Hematopoietic multipotent progenitor cell treated with erythropoietin and hydrocortisone succinate and interleukin-3 and kit ligand, for 15 days (in vitro differentiated cells): ENCODE data around the gene DOP1A.

Experiments
- DNase-seq: peaks from one replicate; pipeline ENCODE4 v3.0.0-alpha.2; 2015; ENCODE audit warnings: low spot score

DOP1A gene

GRCh38 chr6:83071707-83072106 lies 4.2 kb downstream of the DOP1A start:
- DNase-seq, result no peak

GRCh38 chr6:83072726-83073125 lies 5.3 kb downstream of the DOP1A start:
- DNase-seq, result no peak

- DNase-seq, result no peak
Measured at GRCh38 chr6:83073615-83074014, 6.1 kb downstream of the DOP1A start.

- no peak for DNase-seq
Measured at GRCh38 chr6:83083476-83083875, 16.0 kb downstream of the DOP1A start.

DNA sequence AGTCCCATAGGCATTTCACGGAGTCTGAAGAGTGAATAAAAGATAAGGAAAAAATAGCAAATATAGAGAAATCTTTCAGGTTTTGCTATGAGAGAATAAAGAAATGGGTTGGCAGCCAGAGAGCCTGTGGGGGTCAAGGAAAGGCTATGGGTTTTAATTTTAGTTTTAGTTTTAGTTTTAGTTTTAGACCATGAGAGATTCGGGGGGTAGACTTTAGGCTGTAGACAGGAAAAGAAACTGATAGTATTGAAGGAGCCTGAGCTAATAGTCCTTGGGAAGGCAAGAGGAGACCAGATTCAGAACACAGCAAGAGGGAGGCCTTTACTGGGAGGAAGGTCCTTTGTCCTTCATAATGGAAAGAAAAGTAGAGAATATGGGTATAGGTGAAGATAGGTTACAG lies 19.3 kb downstream of the DOP1A start:
- no peak for DNase-seq

GRCh38 chr6:83092756-83093399 lies 25.4 kb downstream of the DOP1A start:
- DNase-seq, result no peak

DNA sequence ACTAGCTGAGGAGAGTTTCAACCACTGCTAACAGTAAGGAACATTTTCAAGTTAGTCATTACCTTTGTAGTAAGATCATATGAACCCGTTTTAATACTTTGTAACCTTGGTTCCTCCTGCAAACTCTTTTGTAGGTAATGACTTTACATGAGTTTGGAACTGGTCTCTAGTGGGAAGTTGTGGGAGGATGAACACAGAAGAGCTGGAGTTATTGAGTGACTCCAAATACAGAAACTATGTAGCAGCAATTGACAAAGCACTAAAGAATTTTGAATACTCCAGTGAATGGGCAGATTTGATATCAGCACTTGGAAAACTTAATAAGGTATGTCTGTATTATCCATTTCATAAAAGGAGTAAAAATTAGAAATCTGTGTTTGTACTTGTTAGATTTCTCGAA lies 29.3 kb downstream of the DOP1A start:
- no peak for DNase-seq

DNA sequence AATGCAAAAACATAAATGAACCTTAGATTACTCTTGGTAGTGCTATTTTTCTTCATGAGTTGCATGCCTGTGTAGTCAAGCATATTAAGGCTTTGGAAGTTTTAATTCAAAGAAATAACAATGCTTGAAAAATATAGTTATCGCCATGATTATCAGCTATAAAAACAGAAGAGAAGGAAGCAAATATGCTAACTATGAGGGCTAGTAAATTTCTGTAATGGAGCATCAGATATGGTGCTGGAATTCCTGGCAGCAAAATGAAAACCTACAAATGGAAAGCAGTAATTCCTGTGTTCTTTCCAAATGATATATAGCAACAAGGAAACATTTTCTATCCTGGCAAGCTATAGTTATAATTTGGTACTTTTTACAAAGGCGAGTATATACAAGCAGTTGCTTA lies 29.7 kb downstream of the DOP1A start:
- DNase-seq, result no peak

DNA sequence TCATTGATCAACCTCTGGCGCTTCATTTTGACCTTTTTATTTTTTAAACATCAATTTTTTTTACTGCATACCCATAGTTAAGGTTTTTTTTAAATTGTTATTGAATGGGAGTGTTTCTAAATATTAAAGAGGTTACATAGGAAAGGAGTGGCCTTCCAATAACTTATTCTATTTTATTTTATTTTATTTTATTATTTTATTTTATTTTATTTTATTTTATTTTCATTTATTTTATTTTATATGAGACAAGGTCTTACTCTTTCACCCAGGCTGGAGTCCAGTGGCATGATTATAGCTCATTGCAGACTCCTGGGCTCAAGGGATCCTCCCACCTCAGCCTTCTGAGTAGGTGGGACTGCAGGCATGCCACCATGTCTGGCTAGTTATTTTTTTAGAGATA lies 30.2 kb downstream of the DOP1A start:
- DNase-seq, result no peak

DNA sequence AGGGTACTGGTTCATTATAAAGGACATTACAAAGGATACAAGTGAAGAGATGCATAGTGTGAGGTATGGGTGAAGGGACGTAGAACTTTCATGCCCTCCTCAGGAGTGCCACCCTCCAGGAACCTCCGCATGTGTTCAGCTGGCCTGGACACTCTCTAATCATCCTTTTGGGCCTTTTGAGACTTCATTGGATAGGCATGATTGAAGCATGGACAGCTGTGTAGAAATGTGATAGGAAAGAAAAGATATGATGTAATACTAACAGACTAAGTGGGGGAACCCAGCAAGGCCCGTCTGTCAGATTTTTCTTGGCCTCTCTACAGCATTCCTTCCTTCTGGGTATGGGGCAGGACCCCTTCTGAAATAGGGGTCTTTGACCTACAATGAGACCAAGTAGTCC lies 31.1 kb downstream of the DOP1A start:
- DNase-seq, result no peak

DNA sequence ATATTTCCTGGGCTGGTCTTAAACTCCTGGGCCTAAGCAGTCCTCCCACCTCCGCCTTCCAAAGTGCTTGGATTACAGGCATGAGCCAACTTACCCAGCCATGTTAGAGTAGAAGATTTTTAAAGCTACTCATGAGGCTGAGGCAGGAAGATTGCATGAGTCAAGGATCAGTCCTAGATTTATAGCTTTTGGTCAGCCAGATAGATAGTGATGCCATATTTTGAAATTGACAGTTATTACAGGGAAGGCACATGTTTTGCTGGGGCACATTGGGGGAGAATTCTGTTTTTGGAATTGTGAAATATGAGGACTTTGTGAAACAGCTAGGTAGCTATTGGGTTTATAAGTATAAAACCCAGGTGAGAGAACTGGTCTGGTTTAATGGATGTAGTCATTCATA lies 40.9 kb downstream of the DOP1A start:
- DNase-seq, result no peak

DNA sequence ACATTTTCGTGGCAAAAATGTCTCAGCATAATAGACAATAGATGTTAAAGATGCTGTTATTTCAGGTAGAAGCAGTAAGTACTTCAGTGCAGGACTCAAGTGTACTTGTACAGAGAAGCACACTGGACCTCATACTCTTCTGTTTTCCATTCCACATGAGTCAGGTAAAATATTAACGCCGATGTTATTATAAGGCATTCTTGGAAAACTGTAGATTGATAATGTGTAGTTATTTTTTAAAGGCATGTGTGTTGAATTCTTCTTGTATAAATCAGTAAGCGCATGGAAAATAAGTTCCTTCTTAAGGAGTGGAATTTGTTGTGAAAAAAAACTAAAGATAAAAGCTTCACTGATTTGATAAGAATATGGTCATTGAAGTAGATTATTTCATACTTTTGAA lies 45.8 kb downstream of the DOP1A start:
- DNase-seq, result no peak

- DNase-seq, result no peak
Measured at GRCh38 chr6:83114164-83114563, 46.7 kb downstream of the DOP1A start.

DNA sequence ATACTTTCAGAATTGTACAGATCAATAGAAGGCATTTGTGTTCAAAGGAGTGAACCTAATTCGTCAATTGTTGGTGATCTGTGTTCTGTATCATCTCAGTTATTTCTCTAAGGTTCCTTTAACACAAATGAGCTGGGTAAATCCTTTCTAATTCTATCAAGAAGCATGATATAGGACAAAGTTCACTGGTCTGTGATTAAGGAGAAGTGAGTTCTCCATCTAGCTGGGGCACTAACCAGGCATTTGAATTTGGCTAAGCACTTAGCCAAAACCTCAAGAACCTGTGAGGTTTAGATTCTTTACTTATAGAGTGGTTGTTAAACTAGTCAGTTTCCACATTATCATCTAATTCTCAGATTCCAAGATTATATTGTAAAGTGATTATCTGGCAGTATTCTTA lies 50.3 kb downstream of the DOP1A start:
- DNase-seq, result no peak

DNA sequence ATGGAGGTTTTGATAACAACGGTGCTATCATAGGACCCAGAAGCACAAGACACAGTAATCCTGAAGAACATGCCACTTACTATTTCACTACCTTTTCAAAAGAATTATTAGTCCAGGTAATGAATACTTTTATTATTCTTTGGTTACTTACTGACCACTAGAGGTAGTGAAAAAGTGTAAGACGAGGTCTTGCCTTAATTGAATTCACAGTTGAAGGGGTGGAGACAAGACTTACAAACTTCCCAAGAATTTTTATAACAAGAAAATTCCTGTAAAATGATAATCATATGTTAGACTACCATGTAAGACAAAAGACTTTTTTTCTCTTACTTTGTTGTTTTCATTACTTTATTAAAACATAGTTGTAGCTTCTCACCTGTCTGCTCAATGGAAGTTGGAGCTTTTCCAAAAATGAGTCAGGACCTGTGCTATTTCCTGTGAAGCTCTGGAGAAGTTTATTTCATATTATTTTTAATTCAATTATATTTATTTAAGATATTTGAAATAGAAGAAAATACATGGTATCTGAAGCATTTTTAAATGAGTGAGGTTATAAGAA lies 52.4 kb downstream of the DOP1A start:
- DNase-seq, result no peak

GRCh38 chr6:83124553-83124952 lies 57.1 kb downstream of the DOP1A start:
- no peak for DNase-seq

DNA sequence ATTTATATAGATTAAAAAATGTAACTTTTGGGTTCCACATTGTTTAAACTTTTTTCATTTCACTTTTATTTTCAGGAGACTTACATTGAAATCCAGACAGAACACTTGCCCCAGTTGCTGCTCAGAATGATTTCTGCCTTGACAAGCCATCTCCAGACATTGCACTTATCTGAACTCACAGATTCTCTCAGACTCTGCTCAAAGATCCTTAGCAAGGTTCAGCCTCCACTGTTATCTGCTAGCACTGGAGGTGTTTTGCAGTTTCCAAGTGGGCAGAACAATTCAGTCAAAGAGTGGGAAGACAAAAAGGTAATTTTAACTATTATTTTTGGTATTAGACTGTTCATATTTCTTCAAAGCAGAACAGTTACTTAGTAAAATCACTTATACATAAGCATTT lies 58.0 kb downstream of the DOP1A start:
- DNase-seq, result no peak

GRCh38 chr6:83126223-83126622 lies 58.8 kb downstream of the DOP1A start:
- DNase-seq, result no peak

GRCh38 chr6:83126807-83127206 lies 59.3 kb downstream of the DOP1A start:
- no peak for DNase-seq

GRCh38 chr6:83127258-83127657 lies 59.8 kb downstream of the DOP1A start:
- no peak for DNase-seq

DNA sequence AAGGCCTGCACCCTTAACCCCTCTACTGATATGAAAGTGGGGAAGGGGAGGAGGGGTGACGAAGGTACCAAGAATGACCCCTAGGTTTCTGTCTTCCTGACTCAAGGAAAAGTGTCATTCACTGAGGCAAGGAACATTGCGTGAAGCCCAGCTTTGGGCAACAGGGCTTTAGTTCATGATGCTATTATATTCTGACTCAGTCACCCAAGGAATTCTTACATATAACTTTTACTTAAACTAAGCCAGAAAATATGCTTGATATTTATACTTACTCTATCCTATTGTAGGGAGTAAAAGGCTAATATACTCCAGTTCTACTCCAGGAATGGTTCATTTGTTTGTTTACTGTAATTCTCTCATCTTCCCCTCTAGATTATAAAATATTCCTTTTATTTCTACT lies 60.5 kb downstream of the DOP1A start:
- DNase-seq, result no peak

DNA sequence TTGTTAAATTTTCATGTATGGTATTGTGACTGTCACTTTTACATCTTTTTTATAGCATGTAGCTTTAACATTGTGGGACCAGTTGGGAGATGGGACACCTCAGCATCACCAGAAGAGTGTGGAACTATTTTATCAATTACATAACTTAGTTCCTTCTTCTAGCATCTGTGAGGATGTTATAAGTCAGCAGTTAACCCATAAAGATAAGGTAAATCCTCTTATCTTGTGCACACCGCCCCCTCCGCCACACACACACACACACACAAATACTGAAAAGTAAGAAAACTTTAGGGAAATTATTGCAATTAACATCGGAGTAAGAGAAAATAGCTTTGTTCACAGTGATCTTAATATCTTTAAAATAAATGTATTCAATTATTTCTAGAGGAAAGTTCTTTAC lies 64.7 kb downstream of the DOP1A start:
- no peak for DNase-seq

GRCh38 chr6:83138118-83138722 lies 70.7 kb downstream of the DOP1A start:
- DNase-seq, result no peak

DNA sequence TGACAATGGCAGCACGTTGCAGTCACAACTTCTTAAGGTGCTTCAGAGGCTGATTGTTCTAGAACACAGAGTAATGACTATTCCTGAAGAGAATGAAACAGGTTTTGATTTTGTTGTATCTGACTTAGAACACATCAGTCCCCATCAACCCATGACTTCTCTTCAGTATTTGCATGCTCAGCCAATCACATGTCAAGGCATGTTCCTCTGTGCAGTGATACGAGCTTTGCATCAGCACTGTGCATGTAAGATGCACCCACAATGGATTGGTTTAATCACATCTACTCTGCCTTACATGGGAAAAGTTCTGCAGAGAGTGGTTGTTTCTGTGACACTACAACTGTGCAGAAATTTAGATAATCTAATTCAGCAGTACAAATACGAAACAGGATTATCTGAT lies 71.3 kb downstream of the DOP1A start:
- no peak for DNase-seq
